ENCODE measurements around the gene KLHL26. TPM values are rescaled to one million over a fixed set of nuclear protein-coding genes. Genes with fewer than 3 reads are reported as not detected.

KLHL26 gene
- total RNA-seq, 1 experiment from 2014 or later: 7.5 TPM

DNA sequence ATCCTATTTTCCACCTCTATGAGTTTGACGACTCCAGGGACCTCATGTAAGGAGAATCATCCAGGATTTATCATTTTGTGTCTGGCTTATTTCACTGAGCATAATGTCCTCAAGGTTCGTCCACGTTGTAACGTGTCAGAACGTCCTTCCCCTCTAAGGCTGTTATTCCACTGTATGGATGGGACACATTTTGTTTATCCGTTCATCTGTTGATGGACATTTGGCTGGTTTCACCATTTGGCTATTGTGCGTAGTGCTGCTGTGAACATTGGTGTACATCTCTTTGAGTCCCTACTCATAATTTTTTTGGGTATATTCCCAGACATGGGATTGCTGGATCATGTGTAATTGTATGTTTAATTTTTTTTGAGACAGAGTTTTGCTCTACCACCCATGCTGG, 68.1 kb downstream of the KLHL26 start:
- no peaks in the 10 kb centered on the region for H3K27me3 Mint-ChIP-seq (ENCODE audit: unreplicated experiment)
- intact Hi-C loops (cut with micrococcal nuclease; ENCODE audit: unreplicated experiment): no loop called here
- H3K4me3 Mint-ChIP-seq (ENCODE audit: low read depth, unreplicated experiment): no peak overlapping the region

DNA sequence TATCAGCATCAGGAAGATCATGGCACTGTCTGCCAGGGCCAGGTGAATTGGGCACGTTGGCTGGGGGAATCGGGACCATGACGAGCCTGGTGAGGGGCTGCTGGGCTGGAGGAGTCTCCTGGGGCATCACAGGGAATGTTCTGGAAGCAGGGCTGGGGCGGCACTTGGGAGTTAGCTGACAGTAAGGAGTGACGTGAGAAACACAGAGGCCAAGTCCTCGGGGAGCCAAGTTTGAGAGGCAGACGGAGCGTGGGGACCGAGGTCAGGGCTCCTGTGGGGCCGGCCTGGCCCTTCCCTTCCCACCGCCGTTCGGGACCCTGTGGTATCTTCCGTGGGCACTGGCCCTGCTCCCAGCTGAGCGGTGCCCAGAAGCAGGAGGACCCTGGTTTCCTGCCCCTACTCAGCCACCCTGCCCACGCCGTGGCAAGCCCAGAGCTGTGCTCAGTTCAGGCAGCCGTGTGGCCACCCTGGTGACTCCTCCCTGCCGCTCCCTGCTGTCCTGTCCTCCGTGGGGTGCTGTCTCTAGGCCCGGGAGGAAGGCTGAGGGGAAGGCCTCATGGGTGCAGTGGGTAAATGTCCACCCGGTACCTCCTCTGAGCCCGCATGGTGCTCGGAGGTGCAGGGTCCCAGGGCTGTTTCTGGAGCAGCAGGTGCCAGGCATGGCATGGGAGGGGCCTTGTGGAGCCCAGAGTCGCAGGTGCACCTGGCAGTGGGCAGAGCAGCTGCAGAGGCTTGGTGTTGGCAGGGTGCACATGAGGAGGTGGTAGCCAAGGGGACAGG, 71.8 kb downstream of the KLHL26 start:
- CTCF ChIA-PET: no interaction called here
- no peaks in the 10 kb centered on the region for H3K9me3 Mint-ChIP-seq (ENCODE audit: low read depth, unreplicated experiment)
- no peaks in the 10 kb centered on the region for H3K27me3 Mint-ChIP-seq (ENCODE audit: unreplicated experiment)
- no TSS peak for BruUV-seq (replicated peaks)
- TF ChIP-seq, protein P1, sequence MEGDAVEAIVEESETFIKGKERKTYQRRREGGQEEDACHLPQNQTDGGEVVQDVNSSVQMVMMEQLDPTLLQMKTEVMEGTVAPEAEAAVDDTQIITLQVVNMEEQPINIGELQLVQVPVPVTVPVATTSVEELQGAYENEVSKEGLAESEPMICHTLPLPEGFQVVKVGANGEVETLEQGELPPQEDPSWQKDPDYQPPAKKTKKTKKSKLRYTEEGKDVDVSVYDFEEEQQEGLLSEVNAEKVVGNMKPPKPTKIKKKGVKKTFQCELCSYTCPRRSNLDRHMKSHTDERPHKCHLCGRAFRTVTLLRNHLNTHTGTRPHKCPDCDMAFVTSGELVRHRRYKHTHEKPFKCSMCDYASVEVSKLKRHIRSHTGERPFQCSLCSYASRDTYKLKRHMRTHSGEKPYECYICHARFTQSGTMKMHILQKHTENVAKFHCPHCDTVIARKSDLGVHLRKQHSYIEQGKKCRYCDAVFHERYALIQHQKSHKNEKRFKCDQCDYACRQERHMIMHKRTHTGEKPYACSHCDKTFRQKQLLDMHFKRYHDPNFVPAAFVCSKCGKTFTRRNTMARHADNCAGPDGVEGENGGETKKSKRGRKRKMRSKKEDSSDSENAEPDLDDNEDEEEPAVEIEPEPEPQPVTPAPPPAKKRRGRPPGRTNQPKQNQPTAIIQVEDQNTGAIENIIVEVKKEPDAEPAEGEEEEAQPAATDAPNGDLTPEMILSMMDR (IDR thresholded peaks at IDR 0.05; ENCODE audit: unreplicated experiment): no peak
- DNase-seq: no peak
- intact Hi-C loops (cut with micrococcal nuclease; ENCODE audit: unreplicated experiment): no loop called here
- H3K27ac Mint-ChIP-seq (ENCODE audit: unreplicated experiment): no peak overlapping the region
- no peaks in the 10 kb centered on the region for H3K36me3 Mint-ChIP-seq (ENCODE audit: insufficient read depth, unreplicated experiment)
- no peaks in the 10 kb centered on the region for H3K4me1 Mint-ChIP-seq (ENCODE audit: low read depth, unreplicated experiment)
- no peak overlapping the region for H3K4me3 Mint-ChIP-seq (ENCODE audit: low read depth, unreplicated experiment)

More for the DNA sequence above, 68.1 kb downstream of the KLHL26 start:
- DNase-seq: no peak
- no TSS peak for BruUV-seq (replicated peaks)
- Mint-ChIP-seq H3K4me1 (ENCODE audit: low read depth, unreplicated experiment) (no peaks in the 10 kb centered on the region), H3K9me3 (ENCODE audit: low read depth, unreplicated experiment) (no peaks in the 10 kb centered on the region), H3K36me3 (ENCODE audit: insufficient read depth, unreplicated experiment) (no peaks in the 10 kb centered on the region), H3K27ac (ENCODE audit: unreplicated experiment) (no peak overlapping the region)
- TF ChIP-seq, protein P1 (IDR thresholded peaks at IDR 0.05; ENCODE audit: unreplicated experiment): no peak
- CTCF ChIA-PET: no interaction called here

DNA sequence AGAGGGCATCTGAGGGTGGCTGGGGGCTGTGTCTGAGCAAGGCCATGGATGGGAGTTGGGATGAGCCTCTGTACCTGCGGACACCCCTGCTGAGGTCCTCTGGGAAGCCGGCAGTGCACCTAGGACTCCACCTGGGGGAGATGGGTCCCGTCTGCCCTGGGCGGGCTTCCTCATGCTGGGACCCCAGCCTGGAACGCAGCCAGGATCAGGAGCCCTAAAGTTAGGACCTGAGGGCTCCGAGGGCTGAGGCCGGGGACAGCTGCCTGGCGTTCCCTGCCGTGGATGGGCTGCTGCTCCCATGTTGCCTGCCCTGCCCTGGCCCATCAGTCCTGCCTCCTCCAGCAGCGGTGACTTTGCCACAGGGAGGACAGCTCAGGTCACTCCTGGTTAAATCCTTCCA, 72.7 kb downstream of the KLHL26 start:
- Mint-ChIP-seq H3K27me3 (ENCODE audit: unreplicated experiment) (no peaks in the 10 kb centered on the region), H3K36me3 (ENCODE audit: insufficient read depth, unreplicated experiment) (no peaks in the 10 kb centered on the region), H3K4me3 (ENCODE audit: low read depth, unreplicated experiment) (no peak overlapping the region), H3K9me3 (ENCODE audit: low read depth, unreplicated experiment) (no peaks in the 10 kb centered on the region), H3K27ac (ENCODE audit: unreplicated experiment) (no peak overlapping the region), H3K4me1 (ENCODE audit: low read depth, unreplicated experiment) (no peaks in the 10 kb centered on the region)
- TF ChIP-seq, protein P1 (IDR thresholded peaks at IDR 0.05; ENCODE audit: unreplicated experiment): no peak
- DNase-seq: no peak
- intact Hi-C loops (cut with micrococcal nuclease; ENCODE audit: unreplicated experiment): no loop called here
- no TSS peak for BruUV-seq (replicated peaks)
- CTCF ChIA-PET: no interaction called here

DNA sequence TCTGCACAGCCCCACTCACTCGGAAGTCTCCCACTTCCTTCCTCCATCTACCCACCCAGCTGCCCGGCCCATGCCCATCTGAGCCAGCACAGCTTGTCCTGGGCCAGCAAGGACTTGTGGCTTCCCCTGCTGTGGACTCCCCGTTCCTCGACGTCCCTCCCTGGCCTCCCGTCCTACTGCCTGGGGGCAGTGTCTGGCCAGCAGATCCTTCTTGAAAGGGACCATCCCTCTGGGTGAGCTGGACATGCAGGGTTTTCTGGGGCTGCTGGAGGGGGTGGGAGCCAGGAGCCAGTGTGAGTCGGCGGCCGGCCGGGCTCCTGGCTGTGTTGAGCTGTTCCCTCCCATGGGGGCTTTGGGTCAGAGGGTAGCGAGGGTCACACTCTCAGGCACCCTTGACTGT, 73.4 kb downstream of the KLHL26 start:
- CTCF ChIA-PET: no interaction called here

More for the DNA sequence above, 73.4 kb downstream of the KLHL26 start:
- no TSS peak for BruUV-seq (replicated peaks)
- intact Hi-C loops (cut with micrococcal nuclease; ENCODE audit: unreplicated experiment): no loop called here
- H3K9me3 Mint-ChIP-seq (ENCODE audit: low read depth, unreplicated experiment): no peaks in the 10 kb centered on the region
- TF ChIP-seq, protein P1 (IDR thresholded peaks at IDR 0.05; ENCODE audit: unreplicated experiment): no peak
- H3K4me1 Mint-ChIP-seq (ENCODE audit: low read depth, unreplicated experiment): no peaks in the 10 kb centered on the region
- no peak for DNase-seq
- no peak overlapping the region for H3K27ac Mint-ChIP-seq (ENCODE audit: unreplicated experiment)
- H3K27me3 Mint-ChIP-seq (ENCODE audit: unreplicated experiment): no peaks in the 10 kb centered on the region
- H3K4me3 Mint-ChIP-seq (ENCODE audit: low read depth, unreplicated experiment): no peak overlapping the region
- no peaks in the 10 kb centered on the region for H3K36me3 Mint-ChIP-seq (ENCODE audit: insufficient read depth, unreplicated experiment)

Data from Calu3 (cell line).